Body of pancreas (tissue), 4 donors: ENCODE data around the gene TIPIN. TPM values are rescaled to one million over a fixed set of nuclear protein-coding genes. Genes with fewer than 3 reads are reported as not detected.

Source experiments
- ATAC-seq: fragments of 150-250 bp; one replicate; pipeline ENCODE4 v1.9.1; 2016
- DNase-seq, 4 donors: peaks; one replicate each; pipeline ENCODE4 v3.0.0-alpha.2; 2019
- H3K27ac ChIP-seq, 4 donors: fragments of 200-600 bp; sonication (generic); 1 replicate in 3 of 4; 2 replicates in 1 of 4; pipeline versions ENCODE4 v1.5.1 to v1.6.1; 2016 to 2019; ENCODE audit warnings: mild to moderate bottlenecking in 1 of 4, mixed read lengths in 1 of 4, moderate library complexity in 1 of 4
- H3K27me3 ChIP-seq, 2 donors: fragments of 200-600 bp; sonication (generic); one replicate each; pipeline ENCODE4 v1.6.0; 2016; ENCODE audit warnings: mild to moderate bottlenecking in 1 of 2
- H3K36me3 ChIP-seq, 2 donors: fragments of 200-600 bp; sonication (generic); replicated peaks in 1 of 2; 2 replicates each; pipeline ENCODE4 v1.5.1; 2016; ENCODE audit warnings: low read depth in 2 of 2; ENCODE audit not compliant: insufficient read depth in 1 of 2
- H3K4me1 ChIP-seq: fragments of 200-600 bp; sonication (generic); one replicate; pipeline ENCODE4 v1.6.0; 2016
- H3K4me3 ChIP-seq, 2 donors: fragments of 200-600 bp; sonication (generic); 1 replicate in 1 of 2; 2 replicates in 1 of 2; pipeline ENCODE4 v1.5.1; 2016 to 2019
- H3K9me3 ChIP-seq, 3 donors: fragments of 200-600 bp; sonication (generic); 1 replicate in 2 of 3; 2 replicates in 1 of 3; pipeline ENCODE4 v1.5.1; 2016
- POLR2A ChIP-seq, 3 donors: fragments of 450-650 bp; IDR thresholded peaks; one replicate each; pipeline ENCODE4 v1.6.1; 2016; ENCODE audit warnings: antibody characterized with exemption in 3 of 3, mild to moderate bottlenecking in 2 of 3
- WGBS, 2 donors: methylation state at CpG; one replicate each; pipeline ENCODE4 v1.1.5; 2017; 5-methylcytosine and 5-hydroxymethylcytosine counted together
- intact Hi-C: fragments of 100-400 bp; cut with DNase I; formaldehyde crosslinking; loops from one replicate; pipeline ENCODE4 v1.15.1; 2023
- total RNA-seq, 2 donors: library from RNA; depleted of rRNA; stranded (reverse); fragments of >200 nt; gene quantifications; one replicate each; pipeline ENCODE4 v1.1.0, GENCODE V29; 2016
- TF ChIP-seq, protein P1 (sequence below), 7 experiments: fragments of 450-650 bp in 4 of 7; fragments of 200-600 bp in 3 of 7; sonication (generic) in 3 of 7; IDR thresholded peaks; one replicate each; pipeline ENCODE4 v1.5.1; 2016 to 2019; ENCODE audit warnings: antibody characterized with exemption in 7 of 7

TIPIN gene
- total RNA-seq, 2 donors from 2014 or later: 2.9 to 6.6 TPM

DNA sequence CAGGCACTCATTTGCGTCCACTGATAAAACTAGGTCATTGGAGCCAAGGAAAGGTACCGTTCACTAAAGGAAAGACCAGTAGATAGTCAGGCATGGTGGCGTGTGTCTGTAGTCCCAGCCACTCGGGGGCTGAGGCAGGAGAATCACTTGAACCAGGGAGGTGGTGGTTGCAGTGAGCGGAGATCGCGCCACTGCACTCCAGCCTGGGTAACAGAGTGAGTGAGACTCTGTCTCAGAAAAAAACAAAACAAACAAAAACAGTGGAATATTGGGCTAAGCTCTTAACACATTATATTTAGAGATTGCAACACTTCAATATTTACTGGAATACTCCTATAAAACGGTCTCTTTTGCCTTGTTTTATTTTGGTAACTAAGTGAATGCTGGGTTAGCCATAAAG, 47.6 kb upstream of the TIPIN start:
- H3K9me3 ChIP-seq: no peaks in the 10 kb centered on the region
- H3K4me3 ChIP-seq: no peak overlapping the region
- TF ChIP-seq POLR2A (IDR thresholded peaks at IDR 0.05): no peak
- TF ChIP-seq, protein P1, sequence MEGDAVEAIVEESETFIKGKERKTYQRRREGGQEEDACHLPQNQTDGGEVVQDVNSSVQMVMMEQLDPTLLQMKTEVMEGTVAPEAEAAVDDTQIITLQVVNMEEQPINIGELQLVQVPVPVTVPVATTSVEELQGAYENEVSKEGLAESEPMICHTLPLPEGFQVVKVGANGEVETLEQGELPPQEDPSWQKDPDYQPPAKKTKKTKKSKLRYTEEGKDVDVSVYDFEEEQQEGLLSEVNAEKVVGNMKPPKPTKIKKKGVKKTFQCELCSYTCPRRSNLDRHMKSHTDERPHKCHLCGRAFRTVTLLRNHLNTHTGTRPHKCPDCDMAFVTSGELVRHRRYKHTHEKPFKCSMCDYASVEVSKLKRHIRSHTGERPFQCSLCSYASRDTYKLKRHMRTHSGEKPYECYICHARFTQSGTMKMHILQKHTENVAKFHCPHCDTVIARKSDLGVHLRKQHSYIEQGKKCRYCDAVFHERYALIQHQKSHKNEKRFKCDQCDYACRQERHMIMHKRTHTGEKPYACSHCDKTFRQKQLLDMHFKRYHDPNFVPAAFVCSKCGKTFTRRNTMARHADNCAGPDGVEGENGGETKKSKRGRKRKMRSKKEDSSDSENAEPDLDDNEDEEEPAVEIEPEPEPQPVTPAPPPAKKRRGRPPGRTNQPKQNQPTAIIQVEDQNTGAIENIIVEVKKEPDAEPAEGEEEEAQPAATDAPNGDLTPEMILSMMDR (IDR thresholded peaks at IDR 0.05): no peak
- peak overlapping the region in 3 of 4 donors; percentile 6 to 40 (median 39) for H3K27ac ChIP-seq
- H3K4me1 ChIP-seq: peaks cover 30% of the 10 kb centered on the region
- intact Hi-C loops: no loop called here
- no peaks in the 10 kb centered on the region for H3K36me3 ChIP-seq
- H3K27me3 ChIP-seq: no peaks in the 10 kb centered on the region
- DNase-seq (no peak), ATAC-seq (peak; percentile 27)
- WGBS, 2 donors: 56 to 58% methylated on average over 8 of the region's 8 CpGs

DNA sequence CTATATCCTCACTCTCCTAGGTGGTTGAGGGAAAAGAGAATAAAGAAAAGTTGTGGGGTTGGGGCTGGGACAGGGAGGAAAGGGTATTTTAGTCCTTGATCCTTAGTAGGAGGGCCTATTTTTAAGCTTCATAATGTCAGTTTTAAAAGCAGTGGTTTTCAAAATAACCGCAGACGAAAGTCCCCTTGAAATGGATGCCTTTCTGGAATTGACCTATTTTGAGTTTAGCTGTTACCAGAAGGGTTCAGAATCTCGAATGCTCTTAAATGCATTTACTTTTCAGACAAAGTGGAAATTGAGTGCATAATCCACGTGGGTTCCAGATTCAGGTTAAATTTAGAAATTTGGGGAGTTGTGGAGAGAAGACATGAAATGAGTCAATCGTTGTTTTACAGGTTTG, 46.8 kb upstream of the TIPIN start:
- ATAC-seq: no peak
- intact Hi-C loops: no loop called here
- peaks cover 25% of the 10 kb centered on the region for H3K4me1 ChIP-seq
- no peak for TF ChIP-seq POLR2A (IDR thresholded peaks at IDR 0.05)
- TF ChIP-seq, protein P1 (IDR thresholded peaks at IDR 0.05): no peak
- no peak overlapping the region for H3K27ac ChIP-seq
- H3K27me3 ChIP-seq: no peaks in the 10 kb centered on the region
- WGBS, 2 donors: 79 to 84% methylated on average over 5 of the region's 5 CpGs
- no peaks in the 10 kb centered on the region for H3K9me3 ChIP-seq
- no peak for DNase-seq
- no peak overlapping the region for H3K4me3 ChIP-seq
- no peaks in the 10 kb centered on the region for H3K36me3 ChIP-seq

DNA sequence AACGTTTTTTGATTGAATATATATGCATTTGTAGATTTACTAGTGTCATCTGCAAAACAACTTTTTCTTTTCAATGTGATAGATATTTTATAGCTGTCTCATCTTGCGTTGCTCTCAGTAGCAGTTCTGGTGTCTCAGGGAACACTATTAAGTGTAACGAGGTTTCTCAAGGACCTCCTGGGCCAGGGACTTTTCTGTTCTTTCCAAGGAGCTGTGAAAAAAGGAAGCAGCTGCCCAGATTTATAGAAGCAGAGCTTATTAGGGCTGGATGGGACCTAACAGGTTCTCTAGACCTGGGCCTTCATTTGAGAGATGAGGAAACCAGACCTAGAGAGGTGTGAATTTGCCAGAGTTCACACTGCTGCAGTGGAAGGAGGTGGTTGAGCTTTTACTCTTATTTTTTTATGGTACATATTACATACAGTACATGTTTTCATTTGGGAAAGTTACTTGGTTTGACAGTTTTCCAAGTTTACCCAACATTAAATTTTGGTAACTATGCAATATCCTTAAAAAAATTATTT, 46.3 kb upstream of the TIPIN start:
- Histone ChIP-seq H3K9me3 (no peaks in the 10 kb centered on the region), H3K36me3 (no peaks in the 10 kb centered on the region), H3K27ac (no peak overlapping the region), H3K4me1 (peaks cover 25% of the 10 kb centered on the region), H3K4me3 (no peak overlapping the region), H3K27me3 (no peaks in the 10 kb centered on the region)
- TF ChIP-seq, protein P1 (IDR thresholded peaks at IDR 0.05): no peak
- TF ChIP-seq POLR2A (IDR thresholded peaks at IDR 0.05): no peak
- 78 to 81% methylated on average over 3 of the region's 3 CpGs for WGBS, 2 donors
- ATAC-seq: no peak
- intact Hi-C loops: no loop called here
- no peak for DNase-seq

DNA sequence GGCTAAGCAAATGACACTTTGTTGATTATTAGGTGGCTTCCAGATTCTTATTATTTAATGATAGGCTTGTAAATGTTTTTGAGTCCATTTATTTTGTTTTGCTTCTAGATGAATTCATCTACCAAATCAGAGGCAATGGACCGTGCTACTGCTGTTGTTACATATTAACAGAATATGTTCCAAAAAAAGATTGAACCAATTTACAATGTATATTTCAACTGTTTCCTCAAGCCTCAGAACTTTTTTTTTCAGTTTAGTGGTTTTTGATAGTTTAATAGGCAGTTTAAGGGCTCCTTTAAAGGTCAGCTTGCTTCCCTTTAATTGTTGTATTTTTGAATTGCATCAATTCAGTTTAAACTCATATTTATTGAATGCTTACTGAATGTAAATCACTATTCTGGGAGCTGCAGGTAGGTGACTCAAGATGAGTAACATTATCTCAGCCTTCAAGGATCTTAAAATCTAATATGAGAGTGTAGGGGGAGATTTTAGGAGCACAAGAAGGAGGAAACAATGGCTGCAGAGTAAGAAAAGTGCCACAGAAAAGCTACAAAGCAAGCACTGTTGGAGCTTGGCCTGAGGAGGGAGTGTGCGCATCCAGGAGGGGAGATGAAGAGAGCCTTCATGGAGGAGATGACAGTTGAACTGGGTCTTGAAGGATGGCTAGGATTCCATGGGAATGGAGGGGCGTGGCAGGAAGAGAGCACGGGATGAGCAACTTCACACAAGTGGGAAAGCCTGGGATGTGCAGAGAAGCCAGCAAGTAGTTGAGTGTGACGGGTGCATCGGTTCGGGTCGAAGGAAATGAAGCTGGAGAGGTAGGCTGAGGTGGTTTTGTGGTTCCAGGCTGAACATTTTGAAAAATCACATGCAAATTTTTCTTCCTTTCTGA, 44.9 kb upstream of the TIPIN start:
- Histone ChIP-seq H3K27me3 (no peaks in the 10 kb centered on the region), H3K27ac (no peak overlapping the region), H3K9me3 (no peaks in the 10 kb centered on the region), H3K4me3 (no peak overlapping the region), H3K4me1 (peaks cover 25% of the 10 kb centered on the region), H3K36me3 (no peaks in the 10 kb centered on the region)
- TF ChIP-seq POLR2A (IDR thresholded peaks at IDR 0.05): no peak
- TF ChIP-seq, protein P1 (IDR thresholded peaks at IDR 0.05): no peak
- WGBS, 2 donors: 76 to 84% methylated on average over 8 of the region's 8 CpGs
- intact Hi-C loops: no loop called here
- ATAC-seq (no peak), DNase-seq (no peak)
